Adrenal gland (tissue), 5 donors: ENCODE data around the gene ATF7IP.

Source experiments
- POLR2A ChIP-seq, 2 donors: fragments of 450-650 bp; IDR thresholded peaks; one replicate each; pipeline ENCODE4 v1.6.1; 2017; ENCODE audit warnings: antibody characterized with exemption in 2 of 2, mild to moderate bottlenecking in 2 of 2, moderate library complexity in 1 of 2
- TF ChIP-seq, protein P1 (sequence below), 6 experiments: fragments of 450-650 bp in 4 of 6; fragments of 200-600 bp in 2 of 6; sonication (generic) in 1 of 6; IDR thresholded peaks; 1 replicate in 5 of 6; 2 replicates in 1 of 6; pipeline versions ENCODE4 v1.5.1 to v1.8.0; 2016 to 2021; ENCODE audit warnings: antibody characterized with exemption in 6 of 6, mild to moderate bottlenecking in 2 of 6, moderate library complexity in 1 of 6
- donor health status: DM: no; HTN: no; CAD: no.

DNA sequence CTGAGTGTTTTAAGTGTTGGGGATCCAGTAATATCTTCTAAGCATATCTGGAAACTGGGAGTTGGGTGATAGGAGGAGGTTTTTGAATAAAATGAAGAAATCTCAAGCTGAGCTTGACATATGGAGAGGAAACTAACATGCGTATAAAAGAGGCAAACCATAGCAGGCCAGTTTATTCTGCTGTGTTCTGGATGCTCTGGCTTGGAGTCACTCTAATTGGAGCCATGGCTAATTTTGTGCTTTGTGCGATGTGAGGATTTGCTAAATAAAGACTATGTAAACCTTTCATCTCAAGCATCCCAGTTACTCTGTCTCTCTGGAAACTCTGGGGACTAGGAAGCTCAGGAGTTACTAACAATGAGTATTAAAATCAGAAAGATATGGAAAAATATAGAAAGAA is 66.5 kb downstream of the ATF7IP start:
- no peak for TF ChIP-seq POLR2A (IDR thresholded peaks at IDR 0.05)
- TF ChIP-seq, protein P1, sequence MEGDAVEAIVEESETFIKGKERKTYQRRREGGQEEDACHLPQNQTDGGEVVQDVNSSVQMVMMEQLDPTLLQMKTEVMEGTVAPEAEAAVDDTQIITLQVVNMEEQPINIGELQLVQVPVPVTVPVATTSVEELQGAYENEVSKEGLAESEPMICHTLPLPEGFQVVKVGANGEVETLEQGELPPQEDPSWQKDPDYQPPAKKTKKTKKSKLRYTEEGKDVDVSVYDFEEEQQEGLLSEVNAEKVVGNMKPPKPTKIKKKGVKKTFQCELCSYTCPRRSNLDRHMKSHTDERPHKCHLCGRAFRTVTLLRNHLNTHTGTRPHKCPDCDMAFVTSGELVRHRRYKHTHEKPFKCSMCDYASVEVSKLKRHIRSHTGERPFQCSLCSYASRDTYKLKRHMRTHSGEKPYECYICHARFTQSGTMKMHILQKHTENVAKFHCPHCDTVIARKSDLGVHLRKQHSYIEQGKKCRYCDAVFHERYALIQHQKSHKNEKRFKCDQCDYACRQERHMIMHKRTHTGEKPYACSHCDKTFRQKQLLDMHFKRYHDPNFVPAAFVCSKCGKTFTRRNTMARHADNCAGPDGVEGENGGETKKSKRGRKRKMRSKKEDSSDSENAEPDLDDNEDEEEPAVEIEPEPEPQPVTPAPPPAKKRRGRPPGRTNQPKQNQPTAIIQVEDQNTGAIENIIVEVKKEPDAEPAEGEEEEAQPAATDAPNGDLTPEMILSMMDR (IDR thresholded peaks at IDR 0.05): no peak
